ENCODE results near the gene CAMKMT. TPM values are rescaled to one million over a fixed set of nuclear protein-coding genes. Genes with fewer than 3 reads are reported as not detected.

CAMKMT gene
- total and polyA plus RNA-seq, 10 donors = 4.1 to 26.1 (median 11.0) TPM

- H3K36me3 ChIP-seq = no peaks in the 10 kb centered on the region
- TF ChIP-seq POLR2A (IDR thresholded peaks at IDR 0.05) (no peak), POLR2AphosphoS5 (IDR thresholded peaks at IDR 0.05) (no peak)
- TF ChIP-seq, protein P1, sequence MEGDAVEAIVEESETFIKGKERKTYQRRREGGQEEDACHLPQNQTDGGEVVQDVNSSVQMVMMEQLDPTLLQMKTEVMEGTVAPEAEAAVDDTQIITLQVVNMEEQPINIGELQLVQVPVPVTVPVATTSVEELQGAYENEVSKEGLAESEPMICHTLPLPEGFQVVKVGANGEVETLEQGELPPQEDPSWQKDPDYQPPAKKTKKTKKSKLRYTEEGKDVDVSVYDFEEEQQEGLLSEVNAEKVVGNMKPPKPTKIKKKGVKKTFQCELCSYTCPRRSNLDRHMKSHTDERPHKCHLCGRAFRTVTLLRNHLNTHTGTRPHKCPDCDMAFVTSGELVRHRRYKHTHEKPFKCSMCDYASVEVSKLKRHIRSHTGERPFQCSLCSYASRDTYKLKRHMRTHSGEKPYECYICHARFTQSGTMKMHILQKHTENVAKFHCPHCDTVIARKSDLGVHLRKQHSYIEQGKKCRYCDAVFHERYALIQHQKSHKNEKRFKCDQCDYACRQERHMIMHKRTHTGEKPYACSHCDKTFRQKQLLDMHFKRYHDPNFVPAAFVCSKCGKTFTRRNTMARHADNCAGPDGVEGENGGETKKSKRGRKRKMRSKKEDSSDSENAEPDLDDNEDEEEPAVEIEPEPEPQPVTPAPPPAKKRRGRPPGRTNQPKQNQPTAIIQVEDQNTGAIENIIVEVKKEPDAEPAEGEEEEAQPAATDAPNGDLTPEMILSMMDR (IDR thresholded peaks at IDR 0.05 in 8 of 11, conservative IDR thresholded peaks at IDR 0.05 in 3 of 11) = no peak
- intact Hi-C loops (cut with DNase I; ENCODE audit: low total_unique reads) = no loop called here
- H3K4me1 ChIP-seq = no peaks in the 10 kb centered on the region
- no peak overlapping the region for H3K4me3 ChIP-seq
- WGBS, 5 donors = 63 to 80% (median 75%) methylated on average over 2 of the region's 2 CpGs
- no peak overlapping the region for H3K27ac ChIP-seq
- H3K9me3 ChIP-seq = no peaks in the 10 kb centered on the region
- no peak for DNase-seq
- H3K27me3 ChIP-seq (replicated peaks in 1 of 7) = peaks cover 0 to 75% (median 3%) of the 10 kb centered on the region in 7 donors
These were observed 451.4 kb downstream of the CAMKMT start for GRCh38 chr2:44813165-44813564.

GRCh38 chr2:44813658-44814057 is 451.9 kb downstream of the CAMKMT start:
- 78 to 84% (median 82%) methylated on average over 2 of the region's 2 CpGs for WGBS, 5 donors

GRCh38 chr2:44817256-44817655 is 455.5 kb downstream of the CAMKMT start:
- H3K4me1 ChIP-seq = no peaks in the 10 kb centered on the region
- TF ChIP-seq POLR2A (IDR thresholded peaks at IDR 0.05) (no peak), POLR2AphosphoS5 (IDR thresholded peaks at IDR 0.05) (no peak)
- TF ChIP-seq, protein P1 (IDR thresholded peaks at IDR 0.05 in 8 of 11, conservative IDR thresholded peaks at IDR 0.05 in 3 of 11) = no peak
- no peak overlapping the region for H3K27ac ChIP-seq
- peaks cover 0 to 41% (median 0%) of the 10 kb centered on the region in 7 donors for H3K27me3 ChIP-seq (replicated peaks in 1 of 7)
- WGBS, 5 donors = 72 to 91% (median 87%) methylated on average over 6 to 7 of the region's 7 CpGs
- H3K4me3 ChIP-seq = no peak overlapping the region
- intact Hi-C loops (cut with DNase I; ENCODE audit: low total_unique reads) = no loop called here
- no peaks in the 10 kb centered on the region for H3K9me3 ChIP-seq
- H3K36me3 ChIP-seq = no peaks in the 10 kb centered on the region
- no peak for DNase-seq

More at GRCh38 chr2:44813658-44814057, 451.9 kb downstream of the CAMKMT start:
- Histone ChIP-seq H3K27ac (no peak overlapping the region), H3K4me1 (no peaks in the 10 kb centered on the region), H3K9me3 (no peaks in the 10 kb centered on the region), H3K4me3 (no peak overlapping the region), H3K36me3 (no peaks in the 10 kb centered on the region), H3K27me3 (replicated peaks in 1 of 7) (peaks cover 0 to 70% (median 0%) of the 10 kb centered on the region in 7 donors)
- TF ChIP-seq, protein P1 (IDR thresholded peaks at IDR 0.05 in 8 of 11, conservative IDR thresholded peaks at IDR 0.05 in 3 of 11) = no peak
- no peak for TF ChIP-seq POLR2A (IDR thresholded peaks at IDR 0.05)
- no peak for TF ChIP-seq POLR2AphosphoS5 (IDR thresholded peaks at IDR 0.05)
- intact Hi-C loops (cut with DNase I; ENCODE audit: low total_unique reads) = no loop called here
- no peak for DNase-seq

- H3K9me3 ChIP-seq = no peaks in the 10 kb centered on the region
- intact Hi-C loops (cut with DNase I; ENCODE audit: low total_unique reads) = no loop called here
These were observed 456.1 kb downstream of the CAMKMT start for GRCh38 chr2:44817673-44818335.

More at GRCh38 chr2:44817673-44818335, 456.1 kb downstream of the CAMKMT start:
- DNase-seq = no peak
- Histone ChIP-seq H3K4me1 (no peaks in the 10 kb centered on the region), H3K4me3 (no peak overlapping the region), H3K27me3 (replicated peaks in 1 of 7) (peaks cover 0 to 36% (median 0%) of the 10 kb centered on the region in 7 donors), H3K36me3 (no peaks in the 10 kb centered on the region), H3K27ac (no peak overlapping the region)
- TF ChIP-seq, protein P1 (IDR thresholded peaks at IDR 0.05 in 8 of 11, conservative IDR thresholded peaks at IDR 0.05 in 3 of 11) = no peak
- TF ChIP-seq POLR2A (IDR thresholded peaks at IDR 0.05) (no peak), POLR2AphosphoS5 (IDR thresholded peaks at IDR 0.05) (no peak)
- WGBS, 5 donors = 75 to 86% (median 77%) methylated on average over 2 of the region's 2 CpGs

All from spleen (tissue), 11 donors.